ENCODE data around the gene GNAS-AS1.

The GNAS-AS1 gene

DNA sequence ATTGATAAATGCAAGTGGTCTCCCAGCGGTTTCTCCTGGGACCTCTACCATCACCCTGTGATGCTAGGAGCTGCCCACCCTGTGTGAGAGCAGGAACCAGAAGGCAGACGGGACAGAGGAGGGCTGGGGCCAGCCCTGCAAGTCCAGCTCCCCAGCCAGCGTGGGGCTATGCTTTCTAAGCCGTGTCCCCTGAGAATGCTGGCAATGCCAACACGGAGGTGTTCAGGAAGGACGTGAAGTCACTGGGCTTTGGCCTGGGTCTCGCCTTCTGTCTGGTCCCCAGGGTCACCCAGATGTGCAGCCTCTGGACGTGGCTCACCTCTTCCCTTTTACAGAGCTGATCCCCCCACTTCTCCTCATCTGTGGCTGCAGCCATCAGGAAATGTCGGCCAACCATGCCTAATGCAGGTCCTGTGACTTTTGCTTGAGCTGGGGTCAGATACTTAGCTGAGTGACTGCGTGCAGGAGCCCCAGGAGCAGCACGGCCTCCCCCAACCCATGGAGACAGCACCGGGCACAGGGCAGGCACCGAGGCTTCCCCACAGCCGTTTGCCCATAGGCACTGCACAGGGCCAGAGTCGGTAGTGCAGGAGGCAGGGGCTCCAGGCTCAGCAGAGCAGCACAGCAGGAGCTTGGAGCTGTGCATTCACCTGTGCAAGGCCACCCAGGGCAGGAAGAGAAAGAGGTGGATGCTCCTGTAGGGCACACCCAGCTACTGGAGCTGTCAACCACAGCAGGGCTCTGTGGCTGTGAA lies 66.2 kb downstream of the GNAS-AS1 start:
- TF ChIP-seq SPI1 (IDR thresholded peaks at IDR 0.05; ENCODE audit: borderline replicate concordance, low read depth) (no peak), POLR2AphosphoS5 (IDR thresholded peaks at IDR 0.05; ENCODE audit: low read depth) (no peak), GABPA (IDR thresholded peaks at IDR 0.05; ENCODE audit: low read depth) (no peak)
- TF ChIP-seq, protein P1, sequence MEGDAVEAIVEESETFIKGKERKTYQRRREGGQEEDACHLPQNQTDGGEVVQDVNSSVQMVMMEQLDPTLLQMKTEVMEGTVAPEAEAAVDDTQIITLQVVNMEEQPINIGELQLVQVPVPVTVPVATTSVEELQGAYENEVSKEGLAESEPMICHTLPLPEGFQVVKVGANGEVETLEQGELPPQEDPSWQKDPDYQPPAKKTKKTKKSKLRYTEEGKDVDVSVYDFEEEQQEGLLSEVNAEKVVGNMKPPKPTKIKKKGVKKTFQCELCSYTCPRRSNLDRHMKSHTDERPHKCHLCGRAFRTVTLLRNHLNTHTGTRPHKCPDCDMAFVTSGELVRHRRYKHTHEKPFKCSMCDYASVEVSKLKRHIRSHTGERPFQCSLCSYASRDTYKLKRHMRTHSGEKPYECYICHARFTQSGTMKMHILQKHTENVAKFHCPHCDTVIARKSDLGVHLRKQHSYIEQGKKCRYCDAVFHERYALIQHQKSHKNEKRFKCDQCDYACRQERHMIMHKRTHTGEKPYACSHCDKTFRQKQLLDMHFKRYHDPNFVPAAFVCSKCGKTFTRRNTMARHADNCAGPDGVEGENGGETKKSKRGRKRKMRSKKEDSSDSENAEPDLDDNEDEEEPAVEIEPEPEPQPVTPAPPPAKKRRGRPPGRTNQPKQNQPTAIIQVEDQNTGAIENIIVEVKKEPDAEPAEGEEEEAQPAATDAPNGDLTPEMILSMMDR (IDR thresholded peaks at IDR 0.05; ENCODE audit: insufficient read depth, low read length), result no peak
- TF ChIP-seq, protein P2, sequence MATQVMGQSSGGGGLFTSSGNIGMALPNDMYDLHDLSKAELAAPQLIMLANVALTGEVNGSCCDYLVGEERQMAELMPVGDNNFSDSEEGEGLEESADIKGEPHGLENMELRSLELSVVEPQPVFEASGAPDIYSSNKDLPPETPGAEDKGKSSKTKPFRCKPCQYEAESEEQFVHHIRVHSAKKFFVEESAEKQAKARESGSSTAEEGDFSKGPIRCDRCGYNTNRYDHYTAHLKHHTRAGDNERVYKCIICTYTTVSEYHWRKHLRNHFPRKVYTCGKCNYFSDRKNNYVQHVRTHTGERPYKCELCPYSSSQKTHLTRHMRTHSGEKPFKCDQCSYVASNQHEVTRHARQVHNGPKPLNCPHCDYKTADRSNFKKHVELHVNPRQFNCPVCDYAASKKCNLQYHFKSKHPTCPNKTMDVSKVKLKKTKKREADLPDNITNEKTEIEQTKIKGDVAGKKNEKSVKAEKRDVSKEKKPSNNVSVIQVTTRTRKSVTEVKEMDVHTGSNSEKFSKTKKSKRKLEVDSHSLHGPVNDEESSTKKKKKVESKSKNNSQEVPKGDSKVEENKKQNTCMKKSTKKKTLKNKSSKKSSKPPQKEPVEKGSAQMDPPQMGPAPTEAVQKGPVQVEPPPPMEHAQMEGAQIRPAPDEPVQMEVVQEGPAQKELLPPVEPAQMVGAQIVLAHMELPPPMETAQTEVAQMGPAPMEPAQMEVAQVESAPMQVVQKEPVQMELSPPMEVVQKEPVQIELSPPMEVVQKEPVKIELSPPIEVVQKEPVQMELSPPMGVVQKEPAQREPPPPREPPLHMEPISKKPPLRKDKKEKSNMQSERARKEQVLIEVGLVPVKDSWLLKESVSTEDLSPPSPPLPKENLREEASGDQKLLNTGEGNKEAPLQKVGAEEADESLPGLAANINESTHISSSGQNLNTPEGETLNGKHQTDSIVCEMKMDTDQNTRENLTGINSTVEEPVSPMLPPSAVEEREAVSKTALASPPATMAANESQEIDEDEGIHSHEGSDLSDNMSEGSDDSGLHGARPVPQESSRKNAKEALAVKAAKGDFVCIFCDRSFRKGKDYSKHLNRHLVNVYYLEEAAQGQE (IDR thresholded peaks at IDR 0.05; ENCODE audit: insufficient replicate concordance, low read depth), result no peak
- H3K4me3 ChIP-seq (replicated peaks; ENCODE audit: insufficient read depth, low read length), result no peak overlapping the region
- H3K27ac ChIP-seq (replicated peaks), result no peak overlapping the region
- peaks cover 12% of the 10 kb centered on the region for H3K27me3 ChIP-seq (ENCODE audit: insufficient read depth, poor library complexity, severe bottlenecking)
- no peak for DNase-seq (ENCODE audit: low read depth in 1 of 2, low spot score in 1 of 2)

GRCh38 chr20:58783511-58784011 lies 67.1 kb downstream of the GNAS-AS1 start:
- DNase-seq (ENCODE audit: low read depth in 1 of 2, low spot score in 1 of 2), result no peak
- TF ChIP-seq SPI1 (IDR thresholded peaks at IDR 0.05; ENCODE audit: borderline replicate concordance, low read depth), result no peak
- no peak for TF ChIP-seq POLR2AphosphoS5 (IDR thresholded peaks at IDR 0.05; ENCODE audit: low read depth)
- TF ChIP-seq, protein P2 (IDR thresholded peaks at IDR 0.05; ENCODE audit: insufficient replicate concordance, low read depth), result no peak
- TF ChIP-seq GABPA (IDR thresholded peaks at IDR 0.05; ENCODE audit: low read depth), result no peak
- TF ChIP-seq, protein P1 (IDR thresholded peaks at IDR 0.05; ENCODE audit: insufficient read depth, low read length), result no peak
- Histone ChIP-seq H3K27ac (replicated peaks) (no peak overlapping the region), H3K4me3 (replicated peaks; ENCODE audit: insufficient read depth, low read length) (no peak overlapping the region), H3K27me3 (ENCODE audit: insufficient read depth, poor library complexity, severe bottlenecking) (peaks cover 15% of the 10 kb centered on the region)

- H3K27ac ChIP-seq (replicated peaks), result no peak overlapping the region
- H3K4me3 ChIP-seq (replicated peaks; ENCODE audit: insufficient read depth, low read length), result no peak overlapping the region
- DNase-seq (ENCODE audit: low read depth in 1 of 2, low spot score in 1 of 2), result no peak
- H3K27me3 ChIP-seq (ENCODE audit: insufficient read depth, poor library complexity, severe bottlenecking), result peaks cover 15% of the 10 kb centered on the region
- TF ChIP-seq SPI1 (IDR thresholded peaks at IDR 0.05; ENCODE audit: borderline replicate concordance, low read depth) (no peak), POLR2AphosphoS5 (IDR thresholded peaks at IDR 0.05; ENCODE audit: low read depth) (no peak), GABPA (IDR thresholded peaks at IDR 0.05; ENCODE audit: low read depth) (no peak)
- TF ChIP-seq, protein P2 (IDR thresholded peaks at IDR 0.05; ENCODE audit: insufficient replicate concordance, low read depth), result no peak
- TF ChIP-seq, protein P1 (IDR thresholded peaks at IDR 0.05; ENCODE audit: insufficient read depth, low read length), result no peak
Observed at GRCh38 chr20:58781138-58781537, 69.6 kb downstream of the GNAS-AS1 start.
